Fibroblast of mammary gland (primary cell): Measurements from ENCODE around the gene TBC1D12.

Source experiments
- DNase-seq: peaks from one replicate; pipeline ENCODE4 v3.0.0-alpha.2; 2010; ENCODE audit warnings: low read depth
- H3K4me3 ChIP-seq: 2 replicates; pipeline ENCODE4 v1.5.1; 2011; ENCODE audit warnings: low read depth, mild to moderate bottlenecking, low read length, moderate library complexity; ENCODE audit not compliant: control insufficient read depth
- CTCF ChIP-seq: conservative IDR thresholded peaks from 2 replicates; pipeline ENCODE4 v1.5.1; 2011; ENCODE audit warnings: low read depth, low read length, inconsistent platforms; ENCODE audit not compliant: control insufficient read depth, insufficient read depth

Gene TBC1D12

GRCh38 chr10:94362360-94363250 is 39.7 kb upstream of the TBC1D12 start, which contains the start of gene NOC3L:
Gene NOC3L (minus strand): TSS chr10:94362939. CDS start chr10:94362838, 101 bp downstream.
- TF ChIP-seq CTCF: peak; percentile 64
- peak within 1 kb of the TSS; percentile 96 for H3K4me3 ChIP-seq
- DNase-seq: peak; percentile 94

GRCh38 chr10:94363251-94363565 is 39.1 kb upstream of the TBC1D12 start:
- peak overlapping the region; percentile 96 for H3K4me3 ChIP-seq
- no peak for TF ChIP-seq CTCF
- no peak for DNase-seq

- DNase-seq: no peak
- H3K4me3 ChIP-seq: no peak overlapping the region
- no peak for TF ChIP-seq CTCF
These were observed 37.9 kb upstream of the TBC1D12 start for GRCh38 chr10:94364482-94364881.

GRCh38 chr10:94366382-94366781 is 36.0 kb upstream of the TBC1D12 start:
- no peak for DNase-seq
- no peak for TF ChIP-seq CTCF
- no peak overlapping the region for H3K4me3 ChIP-seq

GRCh38 chr10:94370501-94370900 is 31.8 kb upstream of the TBC1D12 start:
- no peak for DNase-seq
- no peak overlapping the region for H3K4me3 ChIP-seq
- TF ChIP-seq CTCF: no peak

- no peak overlapping the region for H3K4me3 ChIP-seq
- no peak for TF ChIP-seq CTCF
- no peak for DNase-seq
These were observed 27.0 kb upstream of the TBC1D12 start for GRCh38 chr10:94375374-94375773.

- no peak for TF ChIP-seq CTCF
- no peak for DNase-seq
- H3K4me3 ChIP-seq: no peak overlapping the region
These were observed 25.5 kb upstream of the TBC1D12 start for GRCh38 chr10:94376865-94377264.
